IMR-90 (cell line): ENCODE results near the gene CDKL1. TPM values are rescaled to one million over a fixed set of nuclear protein-coding genes. Genes with fewer than 3 reads are reported as not detected.
A peak's percentile ranks its signal among the peaks of the same experiment; 100 is the strongest.

Experiments
- ATAC-seq: fragments of 200-7000 bp; cut with Tn5 transposase; 2 replicates; pipeline ENCODE4 v1.9.1; 2020; ENCODE audit warnings: low read depth, mild to moderate bottlenecking, moderate library complexity
- BruUV-seq: library from RNA; stranded (reverse); fragments of 400-500 nt; replicated peaks from 2 replicates; lab custom pipeline; 2021; lab: Mats Ljungman, UMichigan
- CTCF ChIA-PET: fragments of 300-600 bp; formaldehyde crosslinking; extraction: SDS; loops from one replicate; lab custom pipeline; 2021; ENCODE audit warnings: antibody characterized with exemption; lab: Yijun Ruan, JAX
- POLR2A ChIA-PET: fragments of 300-600 bp; sonication (Branson Sonifier 250); formaldehyde crosslinking; loops from one replicate; lab custom pipeline; 2022; ENCODE audit warnings: antibody characterized with exemption; ENCODE audit not compliant: unreplicated experiment; lab: Charles Lee
- DNase-seq: peaks from one replicate; pipeline ENCODE4 v3.0.0; 2013
- H2AFZ ChIP-seq: replicated peaks from 2 replicates; pipeline ENCODE3; 2013; ENCODE audit warnings: low read length, mild to moderate bottlenecking; ENCODE audit not compliant: poor library complexity
- H2AK5ac ChIP-seq: 2 replicates; pipeline ENCODE4 v1.6.1; 2013; ENCODE audit warnings: low read depth, low read length, inconsistent platforms
- H2AK9ac ChIP-seq: replicated peaks from 2 replicates; pipeline ENCODE3; 2013; ENCODE audit warnings: mild to moderate bottlenecking, low read depth, low read length, moderate library complexity; ENCODE audit not compliant: poor library complexity
- H2BK120ac ChIP-seq: 2 replicates; pipeline ENCODE4 v1.6.1; 2013; ENCODE audit warnings: low read depth, low read length, inconsistent platforms
- H2BK15ac ChIP-seq: 3 replicates; pipeline ENCODE4 v1.6.1; 2013; ENCODE audit warnings: low read depth, low read length, inconsistent platforms
- H2BK20ac ChIP-seq: 2 replicates; pipeline ENCODE4 v1.6.1; 2013; ENCODE audit warnings: low read depth, mild to moderate bottlenecking, inconsistent platforms, low read length, moderate library complexity
- H2BK5ac ChIP-seq: 2 replicates; pipeline ENCODE4 v1.6.1; 2013; ENCODE audit warnings: mild to moderate bottlenecking, low read depth, low read length, inconsistent platforms; ENCODE audit not compliant: poor library complexity, severe bottlenecking
- H3K14ac ChIP-seq: replicated peaks from 2 replicates; pipeline ENCODE4 v1.6.1; 2013; ENCODE audit warnings: low read depth, low read length, inconsistent platforms
- H3K18ac ChIP-seq: 2 replicates; pipeline ENCODE4 v1.6.1; 2013; ENCODE audit warnings: low read depth, low read length, control low read depth
- H3K23ac ChIP-seq: 2 replicates; pipeline ENCODE4 v1.6.1; 2013; ENCODE audit warnings: low read depth, low read length, inconsistent platforms
- H3K27ac ChIP-seq: 2 replicates; pipeline ENCODE4 v1.5.1; 2013; ENCODE audit warnings: mild to moderate bottlenecking, control low read depth, low read length; ENCODE audit not compliant: insufficient read depth
- H3K27me3 ChIP-seq: 2 replicates; pipeline ENCODE4 v1.6.1; 2013; ENCODE audit warnings: low read length; ENCODE audit not compliant: control insufficient read depth, insufficient read depth
- H3K36me3 ChIP-seq: 2 replicates; pipeline ENCODE4 v1.6.1; 2013; ENCODE audit warnings: low read length, mixed read lengths; ENCODE audit not compliant: control insufficient read depth, insufficient read depth
- H3K4ac ChIP-seq: 2 replicates; pipeline ENCODE4 v1.6.1; 2013; ENCODE audit warnings: low read depth, low read length, inconsistent platforms
- H3K4me1 ChIP-seq: 2 replicates; pipeline ENCODE4 v1.6.1; 2013; ENCODE audit warnings: low read length, mixed read lengths; ENCODE audit not compliant: control insufficient read depth, insufficient read depth
- H3K4me2 ChIP-seq: 2 replicates; pipeline ENCODE4 v1.6.1; 2013; ENCODE audit warnings: low read depth, mild to moderate bottlenecking, control low read depth, low read length, moderate library complexity
- H3K4me3 ChIP-seq: 2 replicates; pipeline ENCODE4 v1.5.1; 2013; ENCODE audit warnings: low read depth, mild to moderate bottlenecking, control low read depth, low read length, moderate library complexity; ENCODE audit not compliant: insufficient read depth
- H3K56ac ChIP-seq: 2 replicates; pipeline ENCODE4 v1.6.1; 2013; ENCODE audit warnings: low read length, inconsistent platforms; ENCODE audit not compliant: insufficient read depth; ENCODE audit errors: extremely low read depth
- H3K79me1 ChIP-seq, 2 experiments: 2 replicates each; pipeline ENCODE4 v1.6.1; 2013; ENCODE audit warnings: low read length in 2 of 2, inconsistent platforms in 1 of 2, low read depth in 1 of 2
- H3K9ac ChIP-seq: 2 replicates; pipeline ENCODE4 v1.6.1; 2013; ENCODE audit warnings: low read depth, low read length, control low read depth
- H3K9me1 ChIP-seq: 2 replicates; pipeline ENCODE4 v1.6.1; 2013; ENCODE audit warnings: low read length, inconsistent platforms; ENCODE audit not compliant: insufficient read depth
- H3K9me3 ChIP-seq: 2 replicates; pipeline ENCODE4 v1.6.1; 2013; ENCODE audit warnings: low read length; ENCODE audit not compliant: control insufficient read depth, insufficient read depth
- H4K20me1 ChIP-seq: 2 replicates; pipeline ENCODE4 v1.6.1; 2013; ENCODE audit warnings: low read length, inconsistent platforms; ENCODE audit not compliant: insufficient read depth
- H4K5ac ChIP-seq: 2 replicates; pipeline ENCODE4 v1.6.1; 2013; ENCODE audit warnings: mild to moderate bottlenecking, low read depth, low read length, control low read depth
- H4K8ac ChIP-seq, 2 experiments: 2 replicates each; pipeline ENCODE4 v1.6.1; 2013; ENCODE audit warnings: low read depth in 2 of 2, low read length in 2 of 2, control low read depth in 1 of 2, inconsistent platforms in 1 of 2
- H4K91ac ChIP-seq: 2 replicates; pipeline ENCODE4 v1.6.1; 2013; ENCODE audit warnings: low read depth, low read length, inconsistent platforms; ENCODE audit not compliant: insufficient read depth
- BHLHE40 ChIP-seq: fragments of 150-350 bp; IDR thresholded peaks from 2 replicates; pipeline ENCODE4 v1.6.1; 2016; ENCODE audit warnings: mild to moderate bottlenecking, low read depth, low read length
- CEBPB ChIP-seq: IDR thresholded peaks from 2 replicates; pipeline ENCODE4 v1.6.1; 2012; ENCODE audit warnings: low read depth, low read length, improper control_type of control experiment
- CHD1 ChIP-seq: IDR thresholded peaks from 2 replicates; pipeline ENCODE4 v1.6.1; 2012; ENCODE audit warnings: low read depth, low read length, improper control_type of control experiment
- CTCF ChIP-seq: conservative IDR thresholded peaks from 2 replicates; pipeline ENCODE4 v1.5.1; 2012; ENCODE audit warnings: mild to moderate bottlenecking, low read depth, low read length, improper control_type of control experiment
- ELK1 ChIP-seq: fragments of 150-350 bp; IDR thresholded peaks from 2 replicates; pipeline ENCODE4 v1.6.1; 2016; ENCODE audit warnings: low read depth, mild to moderate bottlenecking, low read length, moderate library complexity, borderline replicate concordance
- FOS ChIP-seq: fragments of 150-350 bp; IDR thresholded peaks from 2 replicates; pipeline ENCODE4 v1.6.1; 2016; ENCODE audit warnings: low read depth, low read length
- MAFK ChIP-seq: IDR thresholded peaks from 2 replicates; pipeline ENCODE4 v1.6.1; 2012; ENCODE audit warnings: low read depth, low read length, improper control_type of control experiment
- MAZ ChIP-seq: IDR thresholded peaks from 2 replicates; pipeline ENCODE4 v1.6.1; 2012; ENCODE audit warnings: low read depth, mild to moderate bottlenecking, low read length, improper control_type of control experiment, moderate library complexity, borderline replicate concordance
- MXI1 ChIP-seq: IDR thresholded peaks from 2 replicates; pipeline ENCODE4 v1.6.1; 2012; ENCODE audit warnings: low read depth, mild to moderate bottlenecking, low read length, moderate library complexity, borderline replicate concordance
- NFE2L2 ChIP-seq: fragments of 150-350 bp; IDR thresholded peaks from 2 replicates; pipeline ENCODE4 v1.6.1; 2016; ENCODE audit warnings: low read depth, mild to moderate bottlenecking, low read length
- POLR2A ChIP-seq: IDR thresholded peaks from 2 replicates; pipeline ENCODE4 v1.6.1; 2012; ENCODE audit warnings: mild to moderate bottlenecking, low read depth, low read length
- RAD21 ChIP-seq: IDR thresholded peaks from 2 replicates; pipeline ENCODE4 v1.6.1; 2012; ENCODE audit warnings: low read length, improper control_type of control experiment
- RCOR1 ChIP-seq: IDR thresholded peaks from 2 replicates; pipeline ENCODE4 v1.6.1; 2012; ENCODE audit warnings: mild to moderate bottlenecking, low read length, improper control_type of control experiment; ENCODE audit not compliant: insufficient replicate concordance
- RFX5 ChIP-seq: IDR thresholded peaks from 2 replicates; pipeline ENCODE4 v1.8.0; 2012; ENCODE audit warnings: low read depth, mild to moderate bottlenecking, low read length, moderate library complexity
- SMC3 ChIP-seq: fragments of 150-350 bp; IDR thresholded peaks from 2 replicates; pipeline ENCODE4 v1.6.1; 2016; ENCODE audit warnings: low read depth, mild to moderate bottlenecking, antibody characterized with exemption, low read length, moderate library complexity
- USF2 ChIP-seq: fragments of 150-350 bp; IDR thresholded peaks from 2 replicates; pipeline ENCODE4 v1.6.1; 2017; ENCODE audit warnings: mild to moderate bottlenecking, antibody characterized with exemption, low read length, low read depth
- WGBS, 2 experiments: methylation state at CpG; one replicate each; pipeline versions ENCODE4 v1.1.5 to v1.1.7; 2013; ENCODE audit warnings: missing lambda C conversion rate in 2 of 2; ENCODE audit not compliant: insufficient read length in 1 of 2; ENCODE audit errors: extremely low coverage in 2 of 2; 5-methylcytosine and 5-hydroxymethylcytosine counted together
- dilution Hi-C: fragments of 300-500 bp; cut with HindIII; formaldehyde crosslinking; loops from one replicate; pipeline ENCODE4 v1.14.3; 2018; ENCODE audit warnings: low sequenced_read_pairs; ENCODE audit not compliant: unreplicated experiment
- in situ Hi-C: fragments of 300-500 bp; cut with MboI; formaldehyde crosslinking; loops from 3 replicates; pipeline ENCODE4 v1.14.3; 2019; ENCODE audit warnings: low sequenced_read_pairs, inconsistent platforms, mixed read lengths
- intact Hi-C: fragments of 100-400 bp; cut with micrococcal nuclease; formaldehyde crosslinking; loops from 2 replicates; pipeline ENCODE4 v1.10.0; 2022
- polyA plus RNA-seq, 3 experiments: library from polyadenylated mRNA; depleted of rRNA; stranded (reverse); fragments of >200 nt; gene quantifications; 2 replicates each; pipeline ENCODE4 v1.2.3, GENCODE V29; 2012; ENCODE audit warnings: low replicate concordance in 1 of 3
- total RNA-seq: library from RNA; depleted of rRNA; stranded (reverse); fragments of >200 nt; gene quantifications from 2 replicates; pipeline ENCODE4 v1.2.3, GENCODE V29; 2012

The CDKL1 gene
- total and polyA plus RNA-seq, 2 of the 4 experiments (the other 2 are of a cell fraction) = 1.9 to 3.8 TPM

- DNase-seq = no peak
- Histone ChIP-seq H3K9ac (0 out of 2 replicates have a peak overlapping the region, but pooled peaks have one; percentile 11), H3K36me3 (no peaks in the 10 kb centered on the region), H2AFZ (no peak overlapping the region), H3K27ac (peak overlapping the region; percentile 44; the same call in 1 of the 2 replicates), H2AK5ac (no peak overlapping the region), H3K9me1 (no peaks in the 10 kb centered on the region; the same call in 1 of the 2 replicates), H3K4me2 (peak overlapping the region; percentile 15), H3K79me1 (peaks cover 0 to 3% of the 10 kb centered on the region in 2 experiments; a peak in 1 of 4 replicates), H2AK9ac (no peak overlapping the region), H3K4me3 (no peak overlapping the region), H3K9me3 (no peaks in the 10 kb centered on the region), H4K20me1 (no peaks in the 10 kb centered on the region), H3K4ac (0 out of 2 replicates have a peak overlapping the region, but pooled peaks have one; percentile 15), H4K91ac (peak overlapping the region; percentile 26; the same call in 1 of the 2 replicates), H3K14ac (peak overlapping the region; percentile 13; the same call in 1 of the 2 replicates), H2BK15ac (0 out of 3 replicates have a peak overlapping the region, but pooled peaks have one; percentile 58), H2BK20ac (peak overlapping the region; percentile 49; the same call in 1 of the 2 replicates), H4K5ac (no peak overlapping the region; the same call in 1 of the 2 replicates), H3K27me3 (no peaks in the 10 kb centered on the region), H3K18ac (0 out of 2 replicates have a peak overlapping the region, but pooled peaks have one; percentile 26), H4K8ac (no peak overlapping the region; a peak in 2 of 4 replicates), H3K56ac (no peak overlapping the region), H3K4me1 (peaks cover 8% of the 10 kb centered on the region), H2BK5ac (peak overlapping the region; percentile 56), H2BK120ac (peak overlapping the region; percentile 57), H3K23ac (peak overlapping the region; percentile 51; the same call in 1 of the 2 replicates)
- no TSS peak for BruUV-seq
- WGBS, 2 experiments = no CpG with 5 or more reads among the region's 4 CpGs
- in situ Hi-C loops = no loop called here
- no peak; the same call in 1 of the 2 replicates for ATAC-seq
- no peak for TF ChIP-seq CTCF
- no peak for TF ChIP-seq MAZ
- TF ChIP-seq RAD21 = no peak
- TF ChIP-seq FOS = no peak
- no peak for TF ChIP-seq BHLHE40
- TF ChIP-seq NFE2L2 = no peak
- TF ChIP-seq POLR2A = no peak
- no peak for TF ChIP-seq MAFK
- TF ChIP-seq CEBPB = no peak
- no peak for TF ChIP-seq RFX5
- no peak for TF ChIP-seq CHD1
- TF ChIP-seq RCOR1 = no peak
- TF ChIP-seq SMC3 = no peak
- no peak for TF ChIP-seq ELK1
- TF ChIP-seq USF2 = no peak
- TF ChIP-seq MXI1 = no peak
- dilution Hi-C loops = no loop called here
- ChIA-PET POLR2A (no interaction called here), CTCF (no interaction called here)
- intact Hi-C loops = no loop called here
Measured at GRCh38 chr14:50352584-50352983, 44.1 kb downstream of the CDKL1 start.
